GM20000 (cell line): ENCODE results near the gene ANXA2R.
A peak's percentile ranks its signal among the peaks of the same experiment; 100 is the strongest.

Source experiments
- DNase-seq: peaks from one replicate; pipeline ENCODE4 v3.0.0; 2012; ENCODE audit warnings: low spot score
- CTCF ChIP-seq: IDR thresholded peaks from 2 replicates; pipeline ENCODE4 v1.5.1; 2012; ENCODE audit warnings: mild to moderate bottlenecking, control low read depth; ENCODE audit errors: extremely low read depth, missing control alignments

The ANXA2R gene

GRCh38 chr5:42991404-42992087 lies 48.6 kb downstream of the ANXA2R start:
- DNase-seq, result peak; percentile 75
- no peak for TF ChIP-seq CTCF

DNA sequence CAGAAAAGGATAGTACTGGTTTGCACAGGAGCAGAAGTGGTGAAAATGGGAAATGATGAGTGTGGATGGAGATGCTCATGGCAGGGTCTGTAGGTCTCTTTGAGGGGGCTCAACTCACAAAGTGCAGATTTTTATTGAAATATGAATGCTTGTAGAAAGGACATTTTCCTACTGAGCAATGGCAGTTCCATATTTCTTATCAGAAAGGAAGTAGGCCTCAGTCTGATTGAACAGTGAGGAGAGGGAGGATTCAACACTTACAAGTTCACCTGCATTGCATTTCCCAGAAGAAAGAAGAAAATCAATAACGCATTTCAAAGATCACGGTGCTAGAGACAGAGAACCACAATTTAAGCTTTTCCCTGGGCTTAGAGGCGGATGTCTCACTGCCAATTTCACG lies 49.2 kb downstream of the ANXA2R start:
- no peak for TF ChIP-seq CTCF
- no peak for DNase-seq
